Stimulated activated CD4-positive, alpha-beta T cell treated with anti-CD3 and anti-CD28 coated beads, Interleukin-4, amount 100 ng/mL, for 24 hours (primary cell): ENCODE results near the gene SRPK1.
"Not testable (repeated sequence)": the region's sequence is repeated elsewhere in the genome, so short reads cannot be mapped to it uniquely, and the experiment has no call there.

Experiments used
- DNase-seq: peaks from one replicate; pipeline ENCODE4 v3.0.0-alpha.2; 2020

Gene SRPK1

GRCh38 chr6:35929601-35930000, 8.7 kb upstream of the SRPK1 start:
- no peak for DNase-seq

GRCh38 chr6:35926509-35927215, 5.8 kb upstream of the SRPK1 start:
- DNase-seq, result no peak

GRCh38 chr6:35925961-35926360, 5.1 kb upstream of the SRPK1 start:
- DNase-seq, result no peak

GRCh38 chr6:35924146-35924545, 3.2 kb upstream of the SRPK1 start:
- DNase-seq, result no peak

- no peak for DNase-seq
Measured at GRCh38 chr6:35922139-35922554, 1.2 kb upstream of the SRPK1 start.

GRCh38 chr6:35919827-35920751, 809 bp downstream of the SRPK1 start:
- peak; percentile 69 for DNase-seq

GRCh38 chr6:35919085-35919826, 1.6 kb downstream of the SRPK1 start:
- peak; percentile 12 for DNase-seq

- DNase-seq, result not testable (repeated sequence)
Measured at GRCh38 chr6:35916893-35917292, 4.0 kb downstream of the SRPK1 start.

- DNase-seq, result no peak
Measured at GRCh38 chr6:35916056-35916455, 4.8 kb downstream of the SRPK1 start.

GRCh38 chr6:35914536-35914935, 6.4 kb downstream of the SRPK1 start:
- DNase-seq, result no peak

- DNase-seq, result no peak
Measured at GRCh38 chr6:35911871-35912653, 8.8 kb downstream of the SRPK1 start.

- not testable (repeated sequence) for DNase-seq
Measured at GRCh38 chr6:35909571-35909970, 11.3 kb downstream of the SRPK1 start.

GRCh38 chr6:35908753-35909401, 12.0 kb downstream of the SRPK1 start:
- not testable (repeated sequence) for DNase-seq

- no peak for DNase-seq
Measured at GRCh38 chr6:35907750-35908149, 13.1 kb downstream of the SRPK1 start.

GRCh38 chr6:35906499-35906846, 14.4 kb downstream of the SRPK1 start:
- no peak for DNase-seq

- no peak for DNase-seq
Measured at GRCh38 chr6:35905841-35906498, 14.9 kb downstream of the SRPK1 start.

- no peak for DNase-seq
Measured at GRCh38 chr6:35905141-35905785, 15.6 kb downstream of the SRPK1 start.

GRCh38 chr6:35903679-35904078, 17.2 kb downstream of the SRPK1 start:
- no peak for DNase-seq

- no peak for DNase-seq
Measured at GRCh38 chr6:35900448-35900847, 20.4 kb downstream of the SRPK1 start.

GRCh38 chr6:35898003-35898402, 22.9 kb downstream of the SRPK1 start:
- DNase-seq, result no peak

- DNase-seq, result no peak
Measured at GRCh38 chr6:35897486-35897885, 23.4 kb downstream of the SRPK1 start.
